ENCODE data around the gene MAPKAP1. TPM values are rescaled to one million over a fixed set of nuclear protein-coding genes. Genes with fewer than 3 reads are reported as not detected.

MAPKAP1 gene
- total RNA-seq, 1 donor from 2014 or later: 74.6 TPM

DNA sequence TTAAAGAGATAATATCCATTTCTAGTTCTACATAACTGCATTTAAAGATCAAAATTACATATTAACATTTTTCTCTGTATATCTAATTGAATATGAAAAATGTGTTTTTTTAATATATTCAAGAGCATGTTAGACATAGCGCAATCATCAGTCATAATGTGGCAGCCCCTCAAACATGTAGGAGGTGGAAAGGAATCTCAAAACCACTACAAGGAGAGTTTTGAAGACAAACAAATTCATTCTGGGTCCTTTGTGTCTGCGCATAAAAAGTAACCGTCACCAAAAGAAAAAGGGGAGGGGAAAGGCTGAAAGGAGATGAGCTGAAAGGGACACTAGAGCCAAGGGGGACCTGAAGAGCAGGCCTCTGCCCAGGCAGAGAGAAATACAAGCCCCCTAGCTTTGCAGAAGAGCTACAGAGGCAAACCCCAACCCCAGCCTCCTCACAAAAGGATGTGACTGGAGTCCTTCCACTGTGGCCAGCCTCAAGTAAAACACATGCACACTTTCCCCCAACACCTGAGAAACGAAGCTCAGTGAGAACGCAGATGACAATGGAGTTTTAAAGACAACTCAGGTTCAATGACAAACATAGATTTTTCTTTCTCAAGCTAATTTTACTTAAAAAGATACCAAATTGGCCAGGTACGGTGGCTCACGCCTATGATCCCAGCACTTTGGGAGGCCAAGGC lies 62.0 kb downstream of the MAPKAP1 start:
- Mint-ChIP-seq H3K27me3 (no peaks in the 10 kb centered on the region), H3K36me3 (ENCODE audit: insufficient read depth) (no peaks in the 10 kb centered on the region), H3K9me3 (ENCODE audit: low read depth) (no peaks in the 10 kb centered on the region), H3K4me3 (ENCODE audit: low read depth) (no peak overlapping the region), H3K4me1 (ENCODE audit: low read depth) (peaks cover 10% of the 10 kb centered on the region), H3K27ac (no peak overlapping the region)
- DNase-seq (ENCODE audit: low spot score, unreplicated experiment): no peak
- TF ChIP-seq, protein P1, sequence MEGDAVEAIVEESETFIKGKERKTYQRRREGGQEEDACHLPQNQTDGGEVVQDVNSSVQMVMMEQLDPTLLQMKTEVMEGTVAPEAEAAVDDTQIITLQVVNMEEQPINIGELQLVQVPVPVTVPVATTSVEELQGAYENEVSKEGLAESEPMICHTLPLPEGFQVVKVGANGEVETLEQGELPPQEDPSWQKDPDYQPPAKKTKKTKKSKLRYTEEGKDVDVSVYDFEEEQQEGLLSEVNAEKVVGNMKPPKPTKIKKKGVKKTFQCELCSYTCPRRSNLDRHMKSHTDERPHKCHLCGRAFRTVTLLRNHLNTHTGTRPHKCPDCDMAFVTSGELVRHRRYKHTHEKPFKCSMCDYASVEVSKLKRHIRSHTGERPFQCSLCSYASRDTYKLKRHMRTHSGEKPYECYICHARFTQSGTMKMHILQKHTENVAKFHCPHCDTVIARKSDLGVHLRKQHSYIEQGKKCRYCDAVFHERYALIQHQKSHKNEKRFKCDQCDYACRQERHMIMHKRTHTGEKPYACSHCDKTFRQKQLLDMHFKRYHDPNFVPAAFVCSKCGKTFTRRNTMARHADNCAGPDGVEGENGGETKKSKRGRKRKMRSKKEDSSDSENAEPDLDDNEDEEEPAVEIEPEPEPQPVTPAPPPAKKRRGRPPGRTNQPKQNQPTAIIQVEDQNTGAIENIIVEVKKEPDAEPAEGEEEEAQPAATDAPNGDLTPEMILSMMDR (IDR thresholded peaks at IDR 0.05; ENCODE audit: unreplicated experiment): no peak

DNA sequence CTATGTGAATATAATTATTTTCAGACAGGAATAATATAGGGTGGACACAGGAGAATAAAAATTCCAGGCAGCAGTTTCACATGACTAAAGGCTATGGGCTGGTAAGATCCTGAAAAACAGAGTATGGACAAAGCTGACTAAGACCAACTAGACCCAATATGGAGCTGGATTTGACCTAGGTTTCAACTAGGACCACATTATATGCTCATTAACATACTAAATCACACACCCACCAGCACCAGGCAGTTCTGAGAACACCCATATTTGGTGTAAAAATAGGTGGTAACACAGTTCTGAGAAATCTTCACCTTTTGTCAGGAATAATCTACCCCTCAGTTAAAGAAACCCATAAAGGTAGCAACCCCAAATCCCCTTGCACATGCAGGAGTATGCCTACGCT lies 64.7 kb downstream of the MAPKAP1 start:
- Mint-ChIP-seq H3K4me3 (ENCODE audit: low read depth) (no peak overlapping the region), H3K27me3 (no peaks in the 10 kb centered on the region), H3K36me3 (ENCODE audit: insufficient read depth) (no peaks in the 10 kb centered on the region), H3K9me3 (ENCODE audit: low read depth) (no peaks in the 10 kb centered on the region), H3K27ac (peak overlapping the region; percentile 81), H3K4me1 (ENCODE audit: low read depth) (peaks cover 1% of the 10 kb centered on the region)
- no peak for DNase-seq (ENCODE audit: low spot score, unreplicated experiment)
- TF ChIP-seq, protein P1 (IDR thresholded peaks at IDR 0.05; ENCODE audit: unreplicated experiment): no peak

DNA sequence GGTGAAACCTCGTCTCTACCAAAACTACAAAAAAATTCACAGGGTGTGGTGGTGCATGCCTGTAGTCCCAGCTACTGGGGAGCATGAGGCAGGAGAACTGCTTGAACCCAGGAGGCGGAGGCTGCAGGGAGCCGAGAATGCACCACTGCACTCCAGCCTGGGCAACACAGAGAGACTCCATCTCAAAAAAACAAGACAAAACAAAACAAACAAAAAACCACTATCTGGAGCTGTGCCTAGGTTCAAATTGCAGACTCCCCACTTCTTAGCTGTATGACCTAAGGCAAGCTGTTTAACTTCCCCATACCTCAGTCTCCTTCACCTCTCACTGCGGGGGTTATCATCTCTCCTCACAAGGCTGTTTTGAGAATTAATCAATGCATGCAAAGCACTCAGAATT lies 68.0 kb downstream of the MAPKAP1 start:
- TF ChIP-seq, protein P1 (IDR thresholded peaks at IDR 0.05; ENCODE audit: unreplicated experiment): no peak
- Mint-ChIP-seq H3K27ac (peak overlapping the region; percentile 50), H3K27me3 (no peaks in the 10 kb centered on the region), H3K4me3 (ENCODE audit: low read depth) (no peak overlapping the region), H3K9me3 (ENCODE audit: low read depth) (no peaks in the 10 kb centered on the region), H3K4me1 (ENCODE audit: low read depth) (peaks cover 8% of the 10 kb centered on the region), H3K36me3 (ENCODE audit: insufficient read depth) (no peaks in the 10 kb centered on the region)
- DNase-seq (ENCODE audit: low spot score, unreplicated experiment): no peak

GRCh38 chr9:125638239-125639045 lies 68.6 kb downstream of the MAPKAP1 start:
- H3K27ac Mint-ChIP-seq: no peak overlapping the region
- H3K36me3 Mint-ChIP-seq (ENCODE audit: insufficient read depth): no peaks in the 10 kb centered on the region
- no peak for DNase-seq (ENCODE audit: low spot score, unreplicated experiment)
- TF ChIP-seq, protein P1 (IDR thresholded peaks at IDR 0.05; ENCODE audit: unreplicated experiment): no peak
- no peaks in the 10 kb centered on the region for H3K27me3 Mint-ChIP-seq
- H3K4me3 Mint-ChIP-seq (ENCODE audit: low read depth): no peak overlapping the region
- H3K9me3 Mint-ChIP-seq (ENCODE audit: low read depth): no peaks in the 10 kb centered on the region
- H3K4me1 Mint-ChIP-seq (ENCODE audit: low read depth): peaks cover 12% of the 10 kb centered on the region

DNA sequence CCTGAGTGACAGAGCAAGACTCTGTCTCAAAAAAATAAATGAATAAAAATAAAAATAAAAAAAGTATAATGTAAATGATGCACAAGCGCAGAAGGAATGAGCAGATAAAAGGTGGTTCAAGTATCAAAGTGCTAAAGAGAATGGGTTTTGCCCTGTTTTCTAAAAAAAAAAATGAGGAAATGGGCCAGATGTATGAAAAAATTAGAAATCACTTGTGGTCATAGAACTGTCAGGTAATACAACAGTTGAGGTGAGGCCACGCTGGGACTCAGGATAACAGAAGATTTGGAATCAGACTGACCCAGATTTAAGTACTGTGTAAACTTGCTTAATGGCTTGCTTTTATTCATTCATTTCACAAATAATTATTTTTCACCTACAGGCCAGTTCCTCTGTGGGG lies 69.8 kb downstream of the MAPKAP1 start:
- TF ChIP-seq, protein P1 (IDR thresholded peaks at IDR 0.05; ENCODE audit: unreplicated experiment): no peak
- no peak for DNase-seq (ENCODE audit: low spot score, unreplicated experiment)
- H3K27me3 Mint-ChIP-seq: no peaks in the 10 kb centered on the region
- H3K9me3 Mint-ChIP-seq (ENCODE audit: low read depth): no peaks in the 10 kb centered on the region
- peaks cover 21% of the 10 kb centered on the region for H3K4me1 Mint-ChIP-seq (ENCODE audit: low read depth)
- H3K36me3 Mint-ChIP-seq (ENCODE audit: insufficient read depth): no peaks in the 10 kb centered on the region
- H3K27ac Mint-ChIP-seq: no peak overlapping the region
- no peak overlapping the region for H3K4me3 Mint-ChIP-seq (ENCODE audit: low read depth)

Data from progenitor cell of endocrine pancreas (in vitro differentiated cells).